Measurements from ENCODE around the gene KASH5.
"Not testable (repeated sequence)": the region's sequence is repeated elsewhere in the genome, so short reads cannot be mapped to it uniquely, and the experiment has no call there.

KASH5 gene

DNA sequence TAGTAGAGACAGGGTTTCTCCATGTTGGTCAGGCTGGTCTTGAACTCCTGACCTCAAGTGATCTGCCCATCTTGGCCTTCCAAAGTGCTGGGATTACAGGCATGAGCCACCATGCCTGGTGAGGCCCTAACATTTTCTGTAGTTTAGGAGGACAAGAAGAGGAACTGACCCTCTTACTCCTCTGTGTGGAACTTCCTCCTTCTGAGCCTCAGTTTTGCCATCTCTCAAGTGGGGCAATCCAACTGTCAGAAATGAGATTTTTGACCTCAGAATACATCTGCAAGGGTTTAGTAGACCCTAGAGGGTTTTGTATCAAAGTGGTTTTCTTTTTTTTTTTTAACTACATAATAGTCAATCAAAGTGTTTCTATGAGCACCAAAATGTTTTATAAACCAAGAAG is 21.9 kb upstream of the KASH5 start:
- no peak overlapping the region for H2AFZ ChIP-seq (ENCODE audit: low read length)
- H3K4me3 ChIP-seq (ENCODE audit: low read depth, low read length, poor library complexity, severe bottlenecking): no peak overlapping the region
- H3K9me2 ChIP-seq (ENCODE audit: low read depth, low read length): no peaks in the 10 kb centered on the region
- no peak overlapping the region for H3K4me2 ChIP-seq (ENCODE audit: low read length)
- H3K27ac ChIP-seq (ENCODE audit: low read depth, low read length, poor library complexity, severe bottlenecking): peak overlapping the region; percentile 40
- TF ChIP-seq EZH2 (IDR thresholded peaks at IDR 0.05; ENCODE audit: borderline replicate concordance, low read length): no peak
- TF ChIP-seq, protein P1, sequence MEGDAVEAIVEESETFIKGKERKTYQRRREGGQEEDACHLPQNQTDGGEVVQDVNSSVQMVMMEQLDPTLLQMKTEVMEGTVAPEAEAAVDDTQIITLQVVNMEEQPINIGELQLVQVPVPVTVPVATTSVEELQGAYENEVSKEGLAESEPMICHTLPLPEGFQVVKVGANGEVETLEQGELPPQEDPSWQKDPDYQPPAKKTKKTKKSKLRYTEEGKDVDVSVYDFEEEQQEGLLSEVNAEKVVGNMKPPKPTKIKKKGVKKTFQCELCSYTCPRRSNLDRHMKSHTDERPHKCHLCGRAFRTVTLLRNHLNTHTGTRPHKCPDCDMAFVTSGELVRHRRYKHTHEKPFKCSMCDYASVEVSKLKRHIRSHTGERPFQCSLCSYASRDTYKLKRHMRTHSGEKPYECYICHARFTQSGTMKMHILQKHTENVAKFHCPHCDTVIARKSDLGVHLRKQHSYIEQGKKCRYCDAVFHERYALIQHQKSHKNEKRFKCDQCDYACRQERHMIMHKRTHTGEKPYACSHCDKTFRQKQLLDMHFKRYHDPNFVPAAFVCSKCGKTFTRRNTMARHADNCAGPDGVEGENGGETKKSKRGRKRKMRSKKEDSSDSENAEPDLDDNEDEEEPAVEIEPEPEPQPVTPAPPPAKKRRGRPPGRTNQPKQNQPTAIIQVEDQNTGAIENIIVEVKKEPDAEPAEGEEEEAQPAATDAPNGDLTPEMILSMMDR (IDR thresholded peaks at IDR 0.05; ENCODE audit: low read length): no peak
- H3K4me1 ChIP-seq (ENCODE audit: insufficient read depth, low read length, severe bottlenecking): peaks cover 38% of the 10 kb centered on the region
- H3K9me3 ChIP-seq (ENCODE audit: low read length): peaks cover 13% of the 10 kb centered on the region
- H3K27me3 ChIP-seq (ENCODE audit: insufficient read depth, low read length): peaks cover 10% of the 10 kb centered on the region; the same call in 1 of the 2 replicates
- H3K9ac ChIP-seq (ENCODE audit: low read length): no peak overlapping the region
- H4K20me1 ChIP-seq (ENCODE audit: insufficient read depth, low read length): no peaks in the 10 kb centered on the region
- H3K79me2 ChIP-seq (ENCODE audit: insufficient read depth, low read length): no peaks in the 10 kb centered on the region
- peaks cover 6% of the 10 kb centered on the region; the same call in 1 of the 2 replicates for H3K36me3 ChIP-seq (ENCODE audit: insufficient read depth, low read length)
- no peaks in the 10 kb centered on the region for H3F3A ChIP-seq (ENCODE audit: insufficient read depth, low read length)

DNA sequence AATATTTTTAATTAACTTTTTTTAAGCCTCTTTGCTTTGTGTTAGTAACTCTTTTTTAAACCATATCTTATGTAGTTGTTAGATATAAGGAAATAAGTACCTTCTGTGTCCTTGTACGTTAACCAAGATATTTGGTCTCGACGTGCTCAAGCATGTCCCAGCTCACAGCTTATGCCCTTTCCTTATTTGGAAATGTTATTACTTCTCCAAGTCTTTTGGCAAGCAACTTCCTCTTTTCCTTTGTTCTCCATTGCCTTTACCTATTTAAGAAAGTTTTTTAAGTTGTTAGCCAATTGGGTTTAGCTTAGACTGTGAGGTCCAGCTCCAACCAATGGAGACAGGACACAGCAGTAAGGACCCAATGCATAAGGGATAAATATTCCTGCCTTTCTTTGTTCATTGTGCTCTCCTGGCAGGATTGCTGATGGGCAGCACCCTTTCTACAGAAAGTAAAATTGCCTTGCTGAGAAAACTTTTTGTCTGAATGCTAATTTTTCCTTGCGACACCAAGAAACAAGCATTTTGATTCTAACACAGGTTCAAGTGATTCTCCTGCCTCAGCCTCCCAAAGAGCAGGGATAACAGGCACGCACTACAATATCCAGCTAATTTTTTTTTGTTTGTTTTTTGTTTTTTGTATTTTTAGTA is 19.2 kb upstream of the KASH5 start:
- Histone ChIP-seq H3K79me2 (ENCODE audit: insufficient read depth, low read length) (no peaks in the 10 kb centered on the region), H3K9me2 (ENCODE audit: low read depth, low read length) (no peaks in the 10 kb centered on the region), H3K9ac (ENCODE audit: low read length) (no peak overlapping the region), H4K20me1 (ENCODE audit: insufficient read depth, low read length) (no peaks in the 10 kb centered on the region), H3K9me3 (ENCODE audit: low read length) (peaks cover 13% of the 10 kb centered on the region), H3K27me3 (ENCODE audit: insufficient read depth, low read length) (no peaks in the 10 kb centered on the region; the same call in 1 of the 2 replicates), H3K4me3 (ENCODE audit: low read depth, low read length, poor library complexity, severe bottlenecking) (no peak overlapping the region), H3K4me1 (ENCODE audit: insufficient read depth, low read length, severe bottlenecking) (peaks cover 22% of the 10 kb centered on the region), H2AFZ (ENCODE audit: low read length) (no peak overlapping the region), H3K4me2 (ENCODE audit: low read length) (no peak overlapping the region), H3F3A (ENCODE audit: insufficient read depth, low read length) (no peaks in the 10 kb centered on the region), H3K36me3 (ENCODE audit: insufficient read depth, low read length) (peaks cover 6% of the 10 kb centered on the region; the same call in 1 of the 2 replicates), H3K27ac (ENCODE audit: low read depth, low read length, poor library complexity, severe bottlenecking) (no peak overlapping the region)
- no peak for TF ChIP-seq EZH2 (IDR thresholded peaks at IDR 0.05; ENCODE audit: borderline replicate concordance, low read length)
- TF ChIP-seq, protein P1 (IDR thresholded peaks at IDR 0.05; ENCODE audit: low read length): no peak

DNA sequence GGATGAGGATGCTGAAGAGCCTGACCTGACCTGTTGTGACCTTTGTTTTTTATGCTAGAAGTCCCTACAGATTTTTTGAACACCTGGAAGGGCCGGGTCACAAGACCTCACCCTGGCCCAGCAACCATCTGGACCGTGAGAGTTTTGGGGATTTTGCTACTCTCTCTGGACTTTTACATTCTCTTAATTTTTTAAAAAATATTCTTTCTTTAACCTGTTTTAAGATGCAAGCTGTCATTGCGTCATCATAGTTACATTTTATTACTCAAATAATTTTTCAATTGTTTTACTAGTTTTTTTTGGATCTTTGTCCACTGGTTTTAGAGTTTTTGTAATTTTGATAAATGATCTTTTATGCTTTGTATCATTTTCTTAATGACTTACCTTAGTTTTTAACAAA is 16.9 kb upstream of the KASH5 start:
- Histone ChIP-seq H3K4me3 (ENCODE audit: low read depth, low read length, poor library complexity, severe bottlenecking) (no peak overlapping the region), H3K79me2 (ENCODE audit: insufficient read depth, low read length) (no peaks in the 10 kb centered on the region), H3K4me1 (ENCODE audit: insufficient read depth, low read length, severe bottlenecking) (peaks cover 17% of the 10 kb centered on the region), H3K27ac (ENCODE audit: low read depth, low read length, poor library complexity, severe bottlenecking) (no peak overlapping the region), H3K4me2 (ENCODE audit: low read length) (no peak overlapping the region), H3K9ac (ENCODE audit: low read length) (no peak overlapping the region), H3F3A (ENCODE audit: insufficient read depth, low read length) (no peaks in the 10 kb centered on the region), H3K9me3 (ENCODE audit: low read length) (peaks cover 13% of the 10 kb centered on the region), H2AFZ (ENCODE audit: low read length) (no peak overlapping the region), H3K9me2 (ENCODE audit: low read depth, low read length) (no peaks in the 10 kb centered on the region), H3K36me3 (ENCODE audit: insufficient read depth, low read length) (peaks cover 6% of the 10 kb centered on the region; the same call in 1 of the 2 replicates), H4K20me1 (ENCODE audit: insufficient read depth, low read length) (no peaks in the 10 kb centered on the region), H3K27me3 (ENCODE audit: insufficient read depth, low read length) (no peaks in the 10 kb centered on the region; the same call in 1 of the 2 replicates)
- no peak for TF ChIP-seq EZH2 (IDR thresholded peaks at IDR 0.05; ENCODE audit: borderline replicate concordance, low read length)
- TF ChIP-seq, protein P1 (IDR thresholded peaks at IDR 0.05; ENCODE audit: low read length): no peak

DNA sequence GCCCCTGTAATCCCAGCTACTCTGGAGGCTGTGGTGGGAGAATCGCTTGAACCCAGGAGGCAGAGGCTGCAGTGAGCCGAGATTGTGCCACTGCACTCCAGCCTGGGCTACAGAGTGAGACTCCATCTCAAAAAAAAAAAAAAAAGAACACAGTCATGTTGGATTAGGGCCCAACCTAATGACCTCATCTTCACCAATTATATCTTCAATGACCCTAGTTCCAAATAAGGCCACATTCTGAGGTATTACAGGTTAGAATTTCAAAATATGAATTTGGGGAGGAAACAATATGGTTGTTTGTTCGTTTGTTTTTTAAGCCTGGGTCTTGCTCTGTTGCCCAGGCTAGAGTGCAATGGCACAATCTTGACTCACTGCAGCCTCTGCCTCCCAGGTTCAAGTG is 14.9 kb upstream of the KASH5 start:
- not testable (repeated sequence) for H4K20me1 ChIP-seq (ENCODE audit: insufficient read depth, low read length); H3K36me3 ChIP-seq (ENCODE audit: insufficient read depth, low read length); H3K79me2 ChIP-seq (ENCODE audit: insufficient read depth, low read length); H3K27ac ChIP-seq (ENCODE audit: low read depth, low read length, poor library complexity, severe bottlenecking); H3F3A ChIP-seq (ENCODE audit: insufficient read depth, low read length); H2AFZ ChIP-seq (ENCODE audit: low read length); H3K9me2 ChIP-seq (ENCODE audit: low read depth, low read length); H3K27me3 ChIP-seq (ENCODE audit: insufficient read depth, low read length)
- Histone ChIP-seq H3K4me1 (ENCODE audit: insufficient read depth, low read length, severe bottlenecking) (peaks cover 13% of the 10 kb centered on the region), H3K9me3 (ENCODE audit: low read length) (peaks cover 13% of the 10 kb centered on the region), H3K4me2 (ENCODE audit: low read length) (peak overlapping the region; percentile 73), H3K9ac (ENCODE audit: low read length) (peak overlapping the region; percentile 43; the same call in 1 of the 2 replicates), H3K4me3 (ENCODE audit: low read depth, low read length, poor library complexity, severe bottlenecking) (peak overlapping the region; percentile 49)
